Chondrocyte (in vitro differentiated cells): ENCODE results near the gene FOXL2NB. TPM values are rescaled to one million over a fixed set of nuclear protein-coding genes. Genes with fewer than 3 reads are reported as not detected.

ENCODE experiments used
- DNase-seq: peaks from one replicate; pipeline ENCODE4 v3.0.0; 2021; ENCODE audit warnings: mixed read lengths, low spot score
- H3K27ac Mint-ChIP-seq: one replicate; pipeline ENCODE4 v1.8.0; 2021; ENCODE audit warnings: mild to moderate bottlenecking, moderate library complexity, mixed read lengths; ENCODE audit not compliant: unreplicated experiment
- H3K27me3 Mint-ChIP-seq: 2 replicates; pipeline ENCODE4 v1.8.0; 2021; ENCODE audit warnings: low read depth, mixed read lengths
- H3K36me3 Mint-ChIP-seq: 2 replicates; pipeline ENCODE4 v1.8.0; 2021; ENCODE audit warnings: low read depth, mixed read lengths
- H3K4me1 Mint-ChIP-seq: 2 replicates; pipeline ENCODE4 v1.8.0; 2021; ENCODE audit warnings: low read depth, mild to moderate bottlenecking, mixed read lengths
- H3K4me3 Mint-ChIP-seq: one replicate; pipeline ENCODE4 v1.8.0; 2021; ENCODE audit warnings: mild to moderate bottlenecking, moderate library complexity, mixed read lengths; ENCODE audit not compliant: unreplicated experiment
- H3K9me3 Mint-ChIP-seq: 2 replicates; pipeline ENCODE4 v1.8.0; 2021; ENCODE audit warnings: low read depth, mixed read lengths
- total RNA-seq: library from RNA; stranded (reverse); gene quantifications from 3 replicates; pipeline ENCODE4 v1.2.1, GENCODE V29; 2021
- TF ChIP-seq, protein P1 (sequence below): fragments of 200-600 bp; sonication (generic); IDR thresholded peaks from 2 replicates; pipeline ENCODE4 v1.5.0; 2021; ENCODE audit warnings: antibody characterized with exemption, mild to moderate bottlenecking, moderate library complexity

FOXL2NB gene
- total RNA-seq, 1 donor from 2014 or later = 0.17 TPM

DNA sequence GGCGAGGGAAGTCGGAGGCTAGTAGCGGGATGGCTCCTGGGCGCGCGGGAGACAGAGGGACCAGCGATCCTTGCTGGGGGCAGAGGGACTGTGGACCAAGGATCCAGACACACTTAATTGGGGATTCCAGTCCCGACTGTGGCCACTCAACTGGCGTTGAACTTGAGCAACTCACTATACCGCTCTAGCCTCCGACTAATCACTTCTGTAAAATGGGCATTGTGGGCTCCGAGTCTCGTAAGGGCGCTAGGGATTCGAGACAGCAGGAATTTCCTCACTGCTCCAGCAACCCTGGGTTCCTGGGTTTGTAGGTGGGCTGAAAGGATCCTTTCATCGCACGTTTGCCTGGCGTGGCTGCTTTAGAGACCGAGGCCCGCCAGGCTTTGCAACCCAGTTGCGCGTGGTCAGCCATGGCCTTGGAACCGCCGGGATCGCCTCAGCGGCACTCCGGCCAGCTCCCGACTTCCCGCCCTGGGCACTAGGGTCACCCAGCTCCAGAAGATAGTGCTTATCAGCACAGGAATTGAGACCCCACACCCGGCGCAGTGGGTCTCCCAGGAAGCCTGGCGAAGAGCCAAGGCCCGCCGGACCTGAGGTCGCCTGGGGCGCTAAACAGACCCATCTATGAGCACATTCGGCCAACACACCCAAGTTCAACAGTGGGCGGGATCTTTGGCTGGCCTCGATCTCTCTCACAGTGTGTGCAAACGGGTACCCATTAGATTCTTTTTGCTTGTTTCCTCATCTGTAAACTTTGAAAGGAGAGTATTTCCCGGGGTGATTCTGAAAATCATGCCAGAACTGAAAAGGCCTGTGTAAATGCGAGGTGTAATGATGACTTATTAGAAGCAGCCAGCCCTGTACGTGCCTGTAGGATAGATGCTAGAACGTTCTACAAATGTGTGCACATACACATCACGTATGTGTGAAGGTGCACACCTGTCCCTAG, 10.0 kb upstream of the FOXL2NB start:
- Mint-ChIP-seq H3K36me3 (no peaks in the 10 kb centered on the region), H3K9me3 (no peaks in the 10 kb centered on the region), H3K27me3 (peaks cover 78% of the 10 kb centered on the region), H3K27ac (no peak overlapping the region), H3K4me3 (no peak overlapping the region), H3K4me1 (peaks cover 16% of the 10 kb centered on the region)
- DNase-seq = no peak
- TF ChIP-seq, protein P1, sequence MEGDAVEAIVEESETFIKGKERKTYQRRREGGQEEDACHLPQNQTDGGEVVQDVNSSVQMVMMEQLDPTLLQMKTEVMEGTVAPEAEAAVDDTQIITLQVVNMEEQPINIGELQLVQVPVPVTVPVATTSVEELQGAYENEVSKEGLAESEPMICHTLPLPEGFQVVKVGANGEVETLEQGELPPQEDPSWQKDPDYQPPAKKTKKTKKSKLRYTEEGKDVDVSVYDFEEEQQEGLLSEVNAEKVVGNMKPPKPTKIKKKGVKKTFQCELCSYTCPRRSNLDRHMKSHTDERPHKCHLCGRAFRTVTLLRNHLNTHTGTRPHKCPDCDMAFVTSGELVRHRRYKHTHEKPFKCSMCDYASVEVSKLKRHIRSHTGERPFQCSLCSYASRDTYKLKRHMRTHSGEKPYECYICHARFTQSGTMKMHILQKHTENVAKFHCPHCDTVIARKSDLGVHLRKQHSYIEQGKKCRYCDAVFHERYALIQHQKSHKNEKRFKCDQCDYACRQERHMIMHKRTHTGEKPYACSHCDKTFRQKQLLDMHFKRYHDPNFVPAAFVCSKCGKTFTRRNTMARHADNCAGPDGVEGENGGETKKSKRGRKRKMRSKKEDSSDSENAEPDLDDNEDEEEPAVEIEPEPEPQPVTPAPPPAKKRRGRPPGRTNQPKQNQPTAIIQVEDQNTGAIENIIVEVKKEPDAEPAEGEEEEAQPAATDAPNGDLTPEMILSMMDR = no peak

DNA sequence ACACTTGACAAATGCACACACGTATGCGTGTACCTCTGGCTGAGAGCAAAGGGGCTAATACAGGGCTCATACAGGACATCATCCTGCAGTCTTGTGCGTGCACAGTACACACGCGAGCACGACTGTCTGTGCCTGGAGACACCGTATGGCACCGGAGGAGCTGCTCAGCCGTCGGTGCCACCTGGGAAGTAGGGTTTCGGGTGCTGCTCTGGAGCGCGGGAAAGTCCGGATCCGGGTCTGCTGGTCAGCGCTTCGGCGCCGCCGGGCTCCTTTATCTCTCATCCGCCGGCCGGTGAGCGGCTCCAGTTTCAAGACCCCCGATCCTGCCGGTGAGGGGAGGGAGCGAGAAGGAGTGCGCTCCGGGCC, 9.3 kb upstream of the FOXL2NB start:
- Mint-ChIP-seq H3K36me3 (peaks cover 2% of the 10 kb centered on the region), H3K27me3 (peaks cover 82% of the 10 kb centered on the region), H3K27ac (no peak overlapping the region), H3K9me3 (no peaks in the 10 kb centered on the region), H3K4me1 (peaks cover 16% of the 10 kb centered on the region), H3K4me3 (no peak overlapping the region)
- TF ChIP-seq, protein P1 = no peak
- no peak for DNase-seq

DNA sequence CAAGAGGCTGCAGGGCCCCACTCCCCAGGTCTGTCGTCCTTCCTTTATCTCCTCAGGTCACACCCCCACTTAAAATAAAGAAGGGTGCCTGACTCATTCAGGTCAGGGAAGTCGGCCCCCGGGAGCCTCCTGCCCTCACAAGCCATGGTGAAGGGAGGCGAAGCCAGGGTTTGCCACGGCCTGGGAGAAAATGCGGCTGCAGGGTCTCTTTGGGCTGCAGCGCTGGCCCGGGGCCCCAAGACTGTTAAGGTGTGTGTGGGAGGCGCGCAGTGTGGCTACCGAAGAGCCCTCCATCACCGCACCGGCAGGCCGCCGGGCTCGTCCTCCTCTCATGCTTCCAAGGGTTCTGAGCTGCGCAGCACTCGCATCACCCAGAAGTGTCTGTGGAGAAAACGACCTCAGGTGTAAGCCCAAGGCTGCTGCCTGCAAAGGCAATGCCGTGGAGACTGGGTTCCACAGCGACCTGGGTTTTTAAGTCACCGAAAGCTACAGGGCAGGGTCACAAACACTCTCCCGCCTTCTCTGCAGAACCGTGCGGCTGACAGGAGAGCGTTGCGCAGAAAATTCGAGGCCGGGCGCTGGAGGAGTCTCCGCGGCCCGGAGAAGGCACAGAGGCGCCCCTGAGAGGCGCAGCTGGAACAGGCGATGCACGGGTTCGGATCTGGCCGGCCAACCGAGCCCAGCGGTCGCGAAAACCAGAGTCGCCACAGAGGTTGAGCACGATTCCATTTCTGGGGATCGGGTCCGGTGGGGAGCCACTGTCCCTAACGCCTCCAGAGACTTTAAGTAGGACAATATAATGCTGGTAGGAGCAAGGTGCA, 8.8 kb upstream of the FOXL2NB start:
- Mint-ChIP-seq H3K4me3 (no peak overlapping the region), H3K27me3 (peaks cover 84% of the 10 kb centered on the region), H3K36me3 (peaks cover 2% of the 10 kb centered on the region), H3K9me3 (no peaks in the 10 kb centered on the region), H3K4me1 (peaks cover 16% of the 10 kb centered on the region), H3K27ac (no peak overlapping the region)
- no peak for DNase-seq
- TF ChIP-seq, protein P1 = no peak

DNA sequence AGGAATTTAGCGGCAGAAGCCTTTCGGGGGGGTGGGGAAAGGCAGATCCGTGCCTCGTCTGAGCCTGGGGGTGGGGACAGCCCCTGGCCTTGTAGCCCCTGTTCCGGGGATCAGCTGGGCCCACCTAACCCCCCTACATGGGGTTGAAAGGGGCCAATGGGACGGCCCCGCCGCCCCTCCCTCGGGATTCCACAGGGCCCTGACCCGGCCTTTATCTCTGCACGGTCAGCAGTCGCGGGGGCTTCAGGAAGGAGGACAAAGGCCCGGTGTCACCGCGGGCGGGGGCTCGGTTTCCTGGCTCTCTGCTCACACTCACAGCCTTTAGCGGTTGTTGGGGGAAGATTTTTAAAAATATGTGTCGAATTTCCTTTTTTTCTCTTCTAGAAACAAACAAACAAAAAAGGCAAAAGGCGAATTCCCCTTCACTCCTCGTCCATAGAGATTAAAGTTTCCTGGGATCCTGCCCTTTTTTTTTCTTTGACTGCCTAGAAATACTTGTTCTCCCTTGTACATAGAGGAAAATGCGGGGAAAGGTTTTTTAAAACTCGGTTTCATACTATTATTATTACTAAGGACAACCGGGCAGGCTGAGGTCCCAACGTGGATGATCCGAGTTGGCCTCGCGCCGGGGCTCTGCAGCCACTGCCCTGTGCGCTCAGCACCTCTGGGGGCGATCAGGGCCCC, 8.0 kb upstream of the FOXL2NB start:
- H3K27me3 Mint-ChIP-seq = peaks cover 87% of the 10 kb centered on the region
- no peak overlapping the region for H3K27ac Mint-ChIP-seq
- H3K9me3 Mint-ChIP-seq = no peaks in the 10 kb centered on the region
- H3K36me3 Mint-ChIP-seq = peaks cover 2% of the 10 kb centered on the region
- H3K4me1 Mint-ChIP-seq = peaks cover 16% of the 10 kb centered on the region
- H3K4me3 Mint-ChIP-seq = no peak overlapping the region
- no peak for DNase-seq
- TF ChIP-seq, protein P1 = no peak
